GM12872 (cell line): ENCODE results near the gene SENP7.

Experiments
- TF ChIP-seq, protein P1 (sequence below): IDR thresholded peaks from 3 replicates; pipeline ENCODE4 v1.5.1; 2011; ENCODE audit warnings: low read depth, mild to moderate bottlenecking, low read length, moderate library complexity; ENCODE audit not compliant: insufficient read depth

The SENP7 gene

DNA sequence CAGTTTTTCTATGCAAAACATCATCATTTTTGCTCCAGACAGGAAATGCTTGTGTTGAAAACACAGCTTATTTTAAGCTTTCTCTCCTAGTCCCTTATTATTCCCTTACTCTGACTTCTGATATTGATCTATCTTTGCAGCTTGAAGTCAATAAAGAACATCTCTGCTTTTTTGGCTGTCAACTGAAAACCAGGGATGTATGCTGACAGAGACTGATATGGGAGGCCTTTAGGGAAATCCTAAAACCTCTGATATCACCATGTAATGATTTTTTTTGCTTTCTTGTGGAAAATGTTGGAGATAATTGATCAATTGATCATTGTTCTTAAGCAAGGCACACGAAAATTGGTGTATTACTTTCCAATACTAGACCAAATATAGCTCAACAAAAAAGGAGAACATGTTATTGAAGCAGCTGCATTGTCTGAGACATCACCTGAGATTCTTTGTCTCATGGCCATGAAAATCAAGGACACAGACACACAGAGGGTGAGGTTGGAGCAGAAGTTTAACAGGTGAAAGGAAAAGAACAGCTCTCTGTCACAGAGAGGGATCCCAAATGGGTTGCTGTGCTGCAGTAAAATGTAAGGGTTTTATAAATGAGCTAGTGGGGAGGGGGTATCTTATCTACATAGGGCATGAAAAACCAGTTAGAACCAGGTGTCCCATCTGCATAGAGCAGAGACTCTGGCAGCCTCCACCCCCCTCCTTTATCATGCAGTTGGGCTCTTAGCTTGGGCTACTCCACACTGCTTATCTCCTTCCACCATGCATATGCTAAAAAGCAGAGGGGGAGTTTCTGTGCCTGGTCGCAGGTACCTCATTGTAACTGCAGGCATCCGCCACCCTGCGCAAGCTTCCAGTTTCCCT is 17.0 kb upstream of the SENP7 start:
- TF ChIP-seq, protein P1, sequence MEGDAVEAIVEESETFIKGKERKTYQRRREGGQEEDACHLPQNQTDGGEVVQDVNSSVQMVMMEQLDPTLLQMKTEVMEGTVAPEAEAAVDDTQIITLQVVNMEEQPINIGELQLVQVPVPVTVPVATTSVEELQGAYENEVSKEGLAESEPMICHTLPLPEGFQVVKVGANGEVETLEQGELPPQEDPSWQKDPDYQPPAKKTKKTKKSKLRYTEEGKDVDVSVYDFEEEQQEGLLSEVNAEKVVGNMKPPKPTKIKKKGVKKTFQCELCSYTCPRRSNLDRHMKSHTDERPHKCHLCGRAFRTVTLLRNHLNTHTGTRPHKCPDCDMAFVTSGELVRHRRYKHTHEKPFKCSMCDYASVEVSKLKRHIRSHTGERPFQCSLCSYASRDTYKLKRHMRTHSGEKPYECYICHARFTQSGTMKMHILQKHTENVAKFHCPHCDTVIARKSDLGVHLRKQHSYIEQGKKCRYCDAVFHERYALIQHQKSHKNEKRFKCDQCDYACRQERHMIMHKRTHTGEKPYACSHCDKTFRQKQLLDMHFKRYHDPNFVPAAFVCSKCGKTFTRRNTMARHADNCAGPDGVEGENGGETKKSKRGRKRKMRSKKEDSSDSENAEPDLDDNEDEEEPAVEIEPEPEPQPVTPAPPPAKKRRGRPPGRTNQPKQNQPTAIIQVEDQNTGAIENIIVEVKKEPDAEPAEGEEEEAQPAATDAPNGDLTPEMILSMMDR, result no peak

DNA sequence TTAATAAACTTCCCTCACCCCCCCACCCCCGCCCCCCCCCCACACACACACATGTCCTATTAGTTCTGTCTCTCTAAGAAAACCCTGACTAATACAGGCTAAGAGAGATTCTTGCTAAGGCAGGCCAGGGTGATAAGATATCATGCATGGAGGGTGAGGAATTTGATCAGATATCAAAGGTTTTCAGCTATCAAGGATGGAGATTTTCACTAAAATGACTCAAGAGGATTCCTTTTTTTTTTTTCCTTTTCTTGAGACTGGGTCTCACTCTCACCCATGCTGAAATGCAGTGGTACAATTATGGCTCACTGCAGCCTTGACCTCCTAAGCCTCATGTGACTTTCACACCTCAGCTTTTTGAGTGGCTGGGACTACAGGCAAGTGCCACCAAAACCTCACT is 14.9 kb upstream of the SENP7 start:
- TF ChIP-seq, protein P1, result no peak

DNA sequence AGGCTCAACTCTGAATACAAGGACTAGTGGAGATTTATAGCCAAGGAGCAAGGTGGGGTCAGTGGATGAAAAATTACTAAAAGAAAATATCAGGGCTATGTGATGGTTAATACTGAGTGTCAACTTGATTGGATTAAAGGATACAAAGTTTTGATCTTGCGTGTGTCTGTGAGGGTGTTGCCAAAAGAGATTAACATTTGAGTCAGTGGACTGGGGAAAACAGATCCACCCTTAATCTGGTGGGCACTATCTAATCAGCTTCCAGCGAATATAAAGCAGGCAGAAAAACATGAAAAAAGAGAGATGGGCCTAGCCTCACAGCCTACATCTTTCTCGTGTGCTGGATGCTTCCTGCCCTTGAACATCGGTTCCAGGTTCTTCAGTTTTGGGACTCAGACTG is 14.4 kb upstream of the SENP7 start:
- TF ChIP-seq, protein P1, result no peak

DNA sequence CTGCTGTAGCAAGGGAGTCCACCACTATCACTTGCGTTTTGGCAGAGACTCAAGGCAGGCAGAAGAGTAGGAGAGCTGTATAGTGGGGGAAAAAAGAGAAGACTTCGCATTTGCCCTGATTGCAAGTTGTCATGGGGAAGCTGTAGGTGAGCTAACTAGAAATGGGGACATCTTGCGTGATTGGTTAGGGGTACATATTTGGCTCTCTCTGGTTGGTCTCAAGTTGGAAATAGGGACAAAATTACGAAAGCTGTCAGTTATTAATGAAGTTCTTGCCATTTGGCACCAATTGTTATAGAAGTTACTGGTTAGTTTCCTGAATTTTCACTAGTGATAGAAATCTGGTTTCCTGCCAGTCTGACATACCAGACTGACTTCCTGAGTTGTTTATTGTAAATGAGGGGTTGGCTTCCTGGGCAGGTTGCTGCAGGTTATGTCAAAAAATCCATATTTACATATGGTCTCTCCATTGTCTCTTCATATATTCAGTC is 8.2 kb upstream of the SENP7 start:
- TF ChIP-seq, protein P1, result no peak

DNA sequence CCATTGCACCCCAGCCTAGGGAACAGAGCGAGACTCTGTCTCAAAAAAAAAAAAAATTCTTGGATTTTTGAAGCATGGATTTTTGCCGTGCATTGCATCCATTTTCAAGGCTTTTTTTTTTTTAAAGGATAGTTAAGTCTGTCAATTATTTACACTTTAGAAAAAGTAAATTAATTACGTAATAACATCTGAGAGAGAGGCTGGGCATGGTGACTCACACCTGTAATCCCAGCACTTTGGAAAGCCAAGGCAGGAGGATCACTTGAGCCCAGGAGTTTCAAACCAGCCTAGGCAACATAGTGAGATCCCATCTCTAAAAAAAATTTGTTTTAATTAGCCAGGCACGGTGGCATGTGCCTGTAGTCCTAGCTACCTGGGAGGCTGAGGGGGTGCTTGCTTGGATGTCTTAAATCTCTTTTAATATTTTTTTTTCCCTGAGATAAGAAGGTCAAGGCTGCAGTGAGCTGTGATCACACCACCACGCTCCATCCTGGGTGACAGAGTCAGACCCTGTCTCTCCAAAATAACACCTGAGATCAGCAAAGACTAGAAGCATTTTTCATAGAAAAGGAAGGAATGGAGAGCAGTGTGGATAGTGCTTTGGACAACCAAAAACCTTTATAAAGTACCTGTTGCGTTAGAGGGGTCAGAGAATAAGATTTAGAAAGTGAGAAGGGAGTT is 6.8 kb upstream of the SENP7 start:
- TF ChIP-seq, protein P1, result no peak

DNA sequence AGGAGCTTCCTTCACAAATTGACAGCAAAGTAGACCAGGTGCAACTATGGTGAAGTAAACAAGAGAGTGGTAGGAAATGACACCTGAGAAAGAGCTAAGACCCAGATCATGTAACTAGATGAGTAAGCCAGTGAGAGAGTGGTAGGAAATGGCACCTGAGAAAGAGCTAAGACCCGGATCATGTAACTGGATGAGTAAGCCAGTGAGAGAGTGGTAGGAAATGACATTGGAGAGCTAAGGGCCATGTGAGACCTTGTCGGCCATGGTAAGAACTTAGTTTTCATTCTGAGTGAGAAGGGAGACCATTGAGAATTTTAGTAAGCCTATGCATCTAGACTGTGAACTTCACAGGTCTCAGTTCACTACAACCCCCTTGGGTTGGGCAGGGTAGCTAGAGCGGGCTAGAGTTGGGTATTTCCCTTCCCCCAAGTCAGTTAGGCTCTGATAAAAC is 5.4 kb upstream of the SENP7 start:
- TF ChIP-seq, protein P1, result no peak

DNA sequence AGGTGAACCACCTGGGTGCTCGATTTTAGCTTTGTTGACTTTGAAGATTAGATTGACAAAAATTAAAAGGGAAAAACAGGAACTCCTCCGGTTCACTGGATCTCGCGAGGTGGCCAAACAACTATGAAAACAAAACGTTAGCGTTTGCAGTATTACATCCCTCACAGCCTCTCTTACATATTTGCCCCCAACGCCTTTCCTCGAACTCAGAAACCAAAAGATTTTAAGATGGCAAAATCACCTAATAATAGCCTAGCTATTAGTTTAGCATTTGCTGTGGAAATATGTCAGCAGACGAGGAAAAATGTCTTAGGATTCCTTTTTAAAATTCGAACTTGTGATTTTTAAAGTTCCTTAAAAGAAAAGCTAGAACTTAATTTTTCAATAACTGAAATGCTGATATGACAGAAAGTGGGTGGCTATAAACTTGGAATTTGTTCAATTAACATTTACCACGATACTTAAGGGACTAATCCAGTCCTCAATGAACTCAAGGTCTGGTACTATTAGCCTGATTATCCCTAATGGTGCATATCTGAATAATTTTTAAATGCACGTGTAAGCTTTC is 491 bp upstream of the SENP7 start:
- TF ChIP-seq, protein P1, result no peak
